GM21737 (cell line): ENCODE measurements around the gene CA5A.
A peak's percentile ranks its signal among the peaks of the same experiment; 100 is the strongest.
"Not testable (repeated sequence)": the region's sequence is repeated elsewhere in the genome, so short reads cannot be mapped to it uniquely, and the experiment has no call there.

Experiments
- ATAC-seq: cut with Tn5 transposase; IDR thresholded peaks from one replicate; pipeline ENCODE4 v1.9.1; 2021; ENCODE audit warnings: mild to moderate bottlenecking, moderate library complexity; ENCODE audit not compliant: unreplicated experiment

CA5A gene

DNA sequence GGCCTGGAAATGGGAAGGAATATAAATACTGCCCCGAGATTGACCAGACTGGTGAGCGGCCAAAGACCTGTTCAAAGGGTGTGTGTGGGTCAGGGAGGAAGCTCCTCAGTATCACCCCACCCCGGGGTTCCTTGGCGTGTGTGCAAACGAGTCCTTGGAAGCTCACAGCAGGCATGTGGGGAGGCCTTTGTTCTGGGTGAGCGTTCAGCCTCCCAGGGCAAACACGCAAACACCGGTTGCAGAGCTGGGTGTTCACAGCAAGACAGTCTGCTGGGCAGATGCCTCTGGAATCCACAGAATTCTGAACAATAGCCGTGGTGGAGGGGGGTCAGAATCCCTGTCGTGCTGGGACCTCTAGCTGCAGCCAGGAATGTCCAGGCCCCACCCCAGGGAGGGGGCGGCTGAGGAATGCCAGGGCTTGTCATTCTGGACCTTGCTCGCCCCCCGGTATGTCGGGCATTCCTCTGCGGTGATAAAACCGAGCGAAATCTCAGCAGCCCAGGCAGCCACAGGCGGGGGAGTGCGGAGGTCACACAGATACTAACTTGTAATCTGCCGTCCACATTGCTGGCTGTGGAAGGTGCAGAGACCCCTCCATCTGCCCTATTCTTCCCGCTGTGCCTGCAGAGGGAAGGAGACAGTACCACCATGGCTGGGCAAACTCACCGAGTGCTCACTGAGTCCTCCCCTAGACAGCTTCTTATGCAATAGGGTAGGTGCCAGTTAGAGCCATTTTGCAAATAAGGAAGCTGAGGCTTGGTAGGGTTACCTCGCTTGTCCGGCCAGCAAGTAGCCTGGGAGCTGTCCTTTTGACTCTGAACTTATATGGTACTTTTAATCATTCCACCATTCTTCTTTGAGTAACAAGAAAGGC lies 65.7 kb downstream of the CA5A start:
- not testable (repeated sequence) for ATAC-seq

DNA sequence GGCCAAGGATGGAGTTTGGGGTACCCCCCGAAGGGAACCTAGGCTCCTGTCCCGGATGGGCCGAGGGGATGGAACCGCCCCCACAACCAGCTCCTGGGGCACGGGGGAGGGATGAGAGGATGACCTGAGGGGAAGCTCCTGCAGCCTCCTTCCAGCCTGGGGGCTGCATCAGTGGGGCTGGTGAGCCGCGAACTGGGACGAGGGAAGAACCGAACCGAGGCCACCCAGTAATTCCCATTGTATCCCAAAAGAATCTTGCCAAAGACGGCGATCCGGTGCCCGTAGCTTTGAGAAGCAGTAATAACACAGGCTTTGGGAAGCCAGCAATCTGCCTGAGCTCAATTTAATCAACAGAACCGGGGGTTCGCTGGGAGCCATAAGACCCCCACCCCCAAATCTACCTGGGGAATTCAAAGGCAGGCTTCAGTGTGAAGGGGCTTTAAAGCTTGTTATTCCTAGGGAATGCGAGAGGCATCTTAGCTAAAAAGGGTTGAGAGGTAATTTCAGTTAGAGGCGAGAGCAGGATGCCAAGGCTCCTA lies 66.4 kb downstream of the CA5A start:
- ATAC-seq, result not testable (repeated sequence)

DNA sequence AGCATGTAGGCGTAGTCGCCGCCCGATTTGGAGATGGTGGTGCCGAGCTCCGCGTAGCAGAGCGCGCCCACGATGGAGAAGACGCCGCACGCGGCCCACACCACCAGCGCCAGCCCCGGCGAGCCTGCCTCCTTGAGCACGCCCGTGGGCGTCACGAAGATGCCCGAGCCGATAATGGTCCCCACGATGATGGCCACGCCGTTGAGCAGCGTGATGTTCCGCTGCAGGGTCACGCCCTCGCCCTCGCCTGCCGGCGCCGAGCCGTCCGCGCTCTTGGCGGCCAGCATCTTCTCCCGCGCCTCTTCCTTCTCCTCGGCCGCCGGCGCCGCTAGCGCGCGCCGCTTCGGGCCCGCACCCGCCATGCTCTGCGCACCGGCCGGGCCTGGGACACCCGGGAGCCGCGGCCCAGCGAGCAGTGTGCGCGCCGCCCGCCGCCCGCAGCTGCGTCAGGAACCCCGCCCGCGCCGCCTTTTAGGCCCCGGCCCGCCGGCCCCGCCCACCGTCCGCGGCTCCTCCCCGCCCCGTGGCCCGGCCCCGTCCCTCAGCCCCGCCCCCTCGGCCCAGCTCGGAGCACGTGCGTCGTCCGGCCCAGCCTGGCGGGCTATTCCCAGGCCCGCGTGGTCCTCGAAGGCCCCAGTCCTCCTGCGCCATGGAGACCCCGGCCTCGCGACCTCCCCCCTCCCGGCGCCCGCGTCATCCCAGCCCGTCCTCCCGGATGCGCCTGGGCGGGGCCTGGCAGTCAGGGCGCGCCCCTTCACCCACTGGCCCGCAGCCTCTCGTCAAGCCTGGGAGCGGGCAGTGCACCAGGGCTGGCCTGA lies 67.1 kb downstream of the CA5A start, which contains the start of gene SLC7A5:
Gene SLC7A5, minus strand, starts transcription at position 447 of the 818 bp plus-strand sequence. Its CDS starts 85 bp downstream, at position 362.
- peak; percentile 64 for ATAC-seq

DNA sequence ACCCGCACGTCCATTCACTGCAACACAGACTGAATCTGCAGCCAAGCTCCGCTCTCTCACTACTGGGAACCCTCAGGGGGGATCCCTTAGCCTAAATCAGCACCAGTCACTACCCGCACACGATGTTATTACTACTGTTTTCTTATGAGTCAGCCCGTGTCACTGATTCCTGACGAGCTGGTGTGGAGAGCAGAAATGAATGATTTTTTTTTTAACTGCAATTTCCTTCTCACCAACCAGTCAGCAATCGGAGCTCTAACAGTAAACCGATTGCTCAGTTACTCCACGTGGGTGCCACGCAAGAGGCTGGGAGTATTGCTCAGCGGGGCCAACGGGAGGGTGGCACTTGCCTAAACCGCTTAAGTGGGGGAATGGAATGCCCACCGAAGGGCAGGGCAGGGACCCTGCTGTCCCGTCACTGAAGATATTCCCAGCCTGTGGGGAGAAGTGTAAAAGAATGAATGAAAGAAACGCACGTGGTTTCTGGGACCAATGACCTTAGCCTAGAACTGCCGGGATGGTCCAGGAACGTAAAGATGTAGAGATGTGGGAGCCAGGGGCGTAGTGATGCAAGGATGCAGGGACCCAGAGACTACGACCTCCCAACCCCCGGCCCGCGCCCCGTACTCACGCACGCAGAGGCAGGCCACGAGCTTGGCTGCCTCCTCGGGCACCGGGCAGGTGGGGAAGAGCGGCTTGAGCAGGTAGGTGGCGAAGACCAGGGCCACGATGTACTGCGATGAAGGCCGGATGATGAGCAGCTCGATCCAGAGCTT lies 67.9 kb downstream of the CA5A start:
- ATAC-seq, result peak; percentile 13

DNA sequence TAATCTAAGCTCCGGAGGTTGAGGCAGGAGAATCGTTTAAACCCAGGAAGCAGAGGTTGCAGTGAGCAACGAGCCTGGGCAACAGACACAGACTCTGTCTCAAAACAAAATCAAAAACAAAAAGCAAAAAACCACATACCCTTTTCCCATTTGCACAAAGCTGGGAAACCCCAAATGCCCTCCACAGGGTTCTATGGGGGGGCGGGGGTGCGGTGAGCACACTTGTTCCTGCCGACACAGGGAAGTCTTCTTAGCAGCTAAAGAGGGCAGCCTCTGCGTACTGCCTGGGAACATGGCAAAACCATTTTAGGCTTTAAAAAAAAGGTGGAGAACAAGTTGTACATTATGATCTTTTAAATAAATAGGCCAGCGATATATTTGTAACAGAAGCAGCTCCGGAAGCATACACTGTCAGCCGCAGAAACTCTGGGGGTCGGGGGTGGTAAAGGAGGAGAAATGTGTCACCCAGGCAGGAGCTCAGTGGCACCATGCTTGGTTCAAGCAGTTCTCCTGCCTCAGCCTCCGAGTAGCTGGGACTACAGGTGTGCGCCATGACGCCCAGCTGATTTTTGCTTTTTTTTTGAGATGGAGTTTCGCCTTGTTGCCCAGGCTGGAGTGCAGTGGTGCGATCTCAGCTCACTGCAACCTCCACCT lies 70.3 kb downstream of the CA5A start:
- not testable (repeated sequence) for ATAC-seq

DNA sequence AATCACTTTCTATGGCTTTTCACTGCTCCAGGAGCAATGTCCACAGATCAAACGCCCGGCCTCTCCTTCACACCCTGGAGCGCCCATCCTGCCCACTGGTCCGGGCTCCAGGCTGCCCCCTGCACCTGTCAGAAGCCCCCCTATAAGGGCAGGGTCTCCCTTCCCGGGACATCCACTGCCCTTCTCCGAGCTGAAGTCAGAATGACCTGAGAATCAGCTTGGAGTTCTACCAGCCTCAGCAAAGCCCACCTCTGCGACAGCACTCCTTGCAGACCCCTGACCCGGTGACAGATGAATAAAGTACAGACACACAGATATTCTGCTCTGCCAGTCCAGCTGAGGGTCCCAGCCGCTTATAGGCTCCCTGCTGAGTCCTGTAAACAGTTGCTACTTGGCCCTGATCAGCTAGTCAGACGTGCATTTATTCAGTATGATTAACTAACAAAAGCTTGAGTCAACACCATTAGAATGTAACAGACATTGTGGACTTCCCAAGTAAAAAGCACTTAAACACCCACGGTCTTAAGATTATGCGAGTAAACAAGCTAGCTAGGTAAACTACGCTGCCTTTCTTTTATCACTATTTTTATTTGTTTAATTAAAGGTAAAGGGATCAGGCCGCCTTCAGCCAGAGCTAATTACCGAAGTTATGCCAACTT lies 71.9 kb downstream of the CA5A start:
- ATAC-seq, result no peak

DNA sequence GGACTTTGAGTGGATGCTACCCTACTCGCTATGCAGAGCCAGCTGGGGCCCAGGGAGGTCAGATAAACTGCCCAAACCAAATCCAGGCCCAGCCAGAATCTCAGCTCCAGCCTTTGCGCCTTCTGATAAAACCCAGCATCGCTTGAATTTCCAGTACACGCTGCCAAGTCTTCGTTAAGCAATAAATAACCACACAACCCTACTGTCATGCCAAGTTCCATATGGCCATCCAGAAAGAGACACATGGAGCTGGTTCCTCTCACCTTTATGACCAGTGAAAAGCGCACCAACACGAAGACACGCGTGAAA lies 73.0 kb downstream of the CA5A start:
- ATAC-seq, result not testable (repeated sequence)

DNA sequence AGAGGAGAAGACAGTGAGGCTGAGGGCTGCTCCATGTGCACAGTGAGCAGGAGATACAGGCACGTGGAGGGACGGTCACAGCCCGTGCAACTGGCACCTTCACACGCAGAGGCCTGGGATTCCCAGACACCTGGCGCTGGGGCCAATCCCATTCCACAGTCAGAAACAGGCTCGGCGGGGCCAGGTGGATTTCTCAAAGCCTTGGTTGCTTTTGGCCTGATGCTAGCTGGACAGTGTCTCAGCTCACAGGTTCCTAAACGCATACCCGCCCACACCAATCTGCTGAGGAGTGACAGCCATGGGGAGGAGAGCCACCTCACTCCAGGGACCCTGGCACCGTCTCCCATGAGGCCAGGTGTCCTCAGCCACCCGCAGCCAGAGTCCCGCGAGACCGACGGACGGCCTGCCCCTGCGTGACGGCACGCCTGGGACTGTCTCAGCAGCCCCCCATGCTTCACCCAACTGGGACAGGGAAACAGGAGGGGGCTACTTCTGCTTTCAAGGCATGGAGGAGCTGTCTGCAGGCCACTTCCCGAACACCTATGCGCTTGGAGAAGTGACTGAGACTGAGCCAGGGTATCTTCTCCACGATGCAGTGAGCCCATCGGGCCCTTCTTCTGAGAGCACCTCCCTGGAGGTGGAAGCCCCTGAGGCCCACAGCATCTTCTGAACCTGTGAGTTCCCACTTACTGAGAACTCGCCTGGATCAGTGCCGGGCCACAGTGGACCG lies 73.6 kb downstream of the CA5A start:
- ATAC-seq, result not testable (repeated sequence)

DNA sequence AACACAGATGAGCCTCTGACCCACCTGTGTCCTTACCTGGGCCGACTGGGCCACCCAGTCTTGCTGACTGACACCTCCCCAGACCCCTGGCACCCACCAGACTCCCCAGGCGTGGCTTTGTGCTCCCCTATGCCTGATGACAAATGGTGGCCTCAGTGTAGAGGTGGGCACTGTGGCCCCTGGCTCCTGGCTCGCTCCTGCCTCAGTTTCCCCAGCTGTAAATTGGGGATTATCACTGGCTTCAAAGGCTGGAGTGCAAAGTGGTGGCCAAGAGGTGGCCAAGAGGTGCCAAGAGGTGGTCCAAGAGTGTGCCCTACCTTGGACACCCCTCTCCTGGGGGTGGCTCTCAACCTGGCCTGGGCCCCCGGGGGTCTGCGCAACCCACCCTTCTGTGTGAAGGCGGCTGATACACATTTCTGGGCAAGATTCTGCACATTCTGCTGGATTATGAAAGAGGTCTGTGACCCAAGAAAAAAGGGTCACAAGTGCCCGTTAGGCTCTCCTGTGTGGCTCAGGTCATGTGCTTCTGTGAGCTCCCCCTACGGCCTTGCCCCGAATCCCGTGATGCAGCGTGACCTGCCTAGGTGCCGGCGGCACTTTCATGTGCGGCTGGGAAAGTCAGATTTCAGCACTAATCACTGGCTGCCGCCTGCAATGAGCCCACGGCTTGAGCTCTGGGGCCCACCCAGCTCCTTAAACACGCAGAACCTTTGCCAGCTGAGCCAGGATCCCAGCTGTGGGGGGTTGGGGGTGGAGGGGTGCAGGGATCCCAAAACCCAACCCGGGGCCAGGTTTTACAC lies 74.8 kb downstream of the CA5A start:
- not testable (repeated sequence) for ATAC-seq

DNA sequence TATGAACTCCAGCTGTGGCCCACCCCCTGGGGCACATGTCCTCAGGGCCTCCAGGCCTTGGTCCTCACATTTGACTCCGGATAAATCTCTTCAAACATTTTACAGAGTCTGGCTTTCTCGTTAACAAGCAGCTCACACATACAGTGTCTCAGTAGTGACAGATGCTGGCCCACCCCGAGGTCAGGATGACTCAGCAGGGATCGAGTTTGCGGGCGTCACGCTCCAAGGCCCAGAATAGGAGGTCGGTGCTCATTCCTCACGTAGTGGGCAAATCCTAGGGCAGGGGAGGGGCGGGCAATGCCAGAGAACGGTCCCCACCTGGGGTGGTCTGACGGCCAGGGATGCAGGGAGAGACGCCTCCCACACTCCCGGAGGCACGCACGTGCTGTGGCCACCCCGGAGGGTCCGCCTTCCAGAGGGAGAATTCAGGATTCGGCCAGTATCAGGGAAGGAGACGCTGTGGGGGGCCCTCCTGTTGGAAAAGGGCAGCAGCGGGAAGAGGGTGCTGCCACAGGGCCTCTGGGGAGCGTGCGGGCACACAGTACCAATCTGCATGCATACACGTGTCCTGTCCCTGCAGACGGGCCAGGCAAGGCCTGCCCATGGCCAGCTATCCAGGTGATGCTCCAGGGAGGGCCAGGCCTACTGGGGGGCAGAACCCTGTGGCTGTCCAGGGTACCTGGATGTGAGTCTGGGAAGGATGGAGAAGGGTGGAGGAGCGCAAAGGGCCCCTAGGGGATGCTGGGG lies 75.6 kb downstream of the CA5A start:
- no peak for ATAC-seq

DNA sequence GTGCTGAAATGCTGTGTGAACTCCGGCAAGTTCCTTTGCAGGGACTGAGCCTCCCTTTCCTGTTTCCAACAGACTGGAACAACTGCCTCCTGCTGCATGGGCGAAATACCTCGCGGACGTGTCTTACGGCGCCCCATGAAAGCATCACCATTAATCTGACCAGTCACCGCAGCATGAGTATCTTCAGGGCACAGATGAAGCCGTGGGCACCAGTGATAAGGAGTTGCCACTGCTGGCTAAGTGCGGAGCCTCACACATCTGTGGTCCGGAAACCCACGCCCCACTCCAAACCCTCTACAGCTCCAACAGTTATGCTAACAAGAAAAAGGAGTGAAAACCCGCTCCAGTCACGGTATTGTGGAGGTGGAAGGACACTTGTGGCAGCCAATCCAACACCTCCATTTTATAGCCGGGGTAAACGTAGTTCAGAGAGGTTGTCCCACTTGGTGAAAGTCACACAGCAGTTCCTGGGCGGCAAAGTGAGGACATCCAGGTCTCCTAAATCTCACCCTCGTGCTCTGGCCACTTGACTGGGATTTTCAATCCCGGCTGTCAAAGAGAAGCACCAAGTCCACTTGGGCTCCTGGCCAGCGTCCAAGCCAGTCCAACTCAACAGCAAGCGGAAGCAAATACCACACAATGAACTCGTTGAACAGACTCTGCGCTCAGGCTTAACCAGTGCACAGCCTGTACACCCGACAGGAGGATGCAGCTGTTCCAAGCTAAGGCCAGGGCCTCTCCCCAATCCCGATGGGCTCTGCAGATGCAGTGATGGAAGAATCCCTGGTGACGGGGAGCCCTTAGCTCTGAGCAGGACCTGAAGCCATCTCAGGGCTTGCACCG lies 78.0 kb downstream of the CA5A start:
- not testable (repeated sequence) for ATAC-seq

DNA sequence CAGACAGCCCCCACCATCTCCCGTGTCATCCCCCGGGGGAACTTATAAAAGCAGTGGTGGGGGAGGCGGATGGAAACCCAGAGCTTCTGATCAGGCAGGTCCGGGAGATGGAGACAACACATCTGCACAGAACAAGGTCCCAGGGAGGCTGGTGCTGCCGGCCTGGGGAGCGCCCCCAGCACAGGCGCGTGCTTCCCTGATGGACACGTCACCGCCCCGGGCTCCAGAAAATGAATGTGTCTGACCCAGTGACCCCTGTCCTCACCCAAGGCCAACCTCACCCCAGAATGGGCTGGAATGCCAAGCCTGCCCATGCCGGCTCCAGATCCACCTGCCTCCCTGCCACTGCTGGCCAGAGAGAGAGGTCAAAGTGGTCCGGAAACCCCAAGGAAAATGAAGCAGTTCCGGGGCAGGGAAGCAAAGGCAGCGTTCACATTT lies 79.5 kb downstream of the CA5A start:
- no peak for ATAC-seq

DNA sequence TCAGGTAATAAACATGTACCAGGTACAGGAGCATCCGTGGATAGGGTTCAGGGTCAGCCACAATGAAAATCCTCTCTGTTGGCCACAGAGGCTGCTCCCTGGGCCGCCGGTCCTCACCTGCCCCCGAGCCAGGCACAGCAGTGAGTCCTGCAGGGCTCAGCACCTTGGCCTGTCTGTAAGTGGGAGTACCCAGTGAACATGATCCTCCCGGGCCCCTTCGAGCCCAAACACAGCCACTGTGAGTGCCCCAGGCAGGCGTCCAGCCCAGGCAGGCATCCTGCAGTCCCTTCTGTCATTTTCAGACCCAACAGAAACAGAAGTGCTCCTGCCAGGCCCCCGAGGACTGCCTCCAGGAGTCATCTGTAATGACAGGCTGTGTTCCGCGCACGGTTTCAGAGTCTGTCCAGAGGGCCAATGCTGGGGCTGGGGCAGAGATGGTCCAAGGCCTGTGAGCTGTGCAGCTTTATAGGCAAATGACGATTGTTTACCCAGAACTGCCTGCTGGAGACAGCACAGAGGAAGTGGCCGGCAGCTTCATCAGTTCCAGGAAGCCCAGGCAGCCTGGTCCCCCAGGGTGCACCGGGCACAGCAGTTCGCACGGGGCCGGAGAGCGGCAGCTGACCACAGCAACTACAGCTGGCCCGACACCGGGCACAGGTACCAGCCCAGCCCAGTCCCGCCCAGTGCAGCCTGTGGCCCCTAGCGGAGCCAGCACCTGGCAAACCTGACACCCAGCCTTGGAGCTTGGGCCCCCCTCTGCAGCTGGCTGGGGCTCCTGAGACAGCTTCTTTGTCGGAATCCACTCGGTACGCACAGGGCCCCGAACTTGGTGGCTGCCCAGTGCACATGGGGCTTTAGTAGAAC lies 80.2 kb downstream of the CA5A start:
- no peak for ATAC-seq

DNA sequence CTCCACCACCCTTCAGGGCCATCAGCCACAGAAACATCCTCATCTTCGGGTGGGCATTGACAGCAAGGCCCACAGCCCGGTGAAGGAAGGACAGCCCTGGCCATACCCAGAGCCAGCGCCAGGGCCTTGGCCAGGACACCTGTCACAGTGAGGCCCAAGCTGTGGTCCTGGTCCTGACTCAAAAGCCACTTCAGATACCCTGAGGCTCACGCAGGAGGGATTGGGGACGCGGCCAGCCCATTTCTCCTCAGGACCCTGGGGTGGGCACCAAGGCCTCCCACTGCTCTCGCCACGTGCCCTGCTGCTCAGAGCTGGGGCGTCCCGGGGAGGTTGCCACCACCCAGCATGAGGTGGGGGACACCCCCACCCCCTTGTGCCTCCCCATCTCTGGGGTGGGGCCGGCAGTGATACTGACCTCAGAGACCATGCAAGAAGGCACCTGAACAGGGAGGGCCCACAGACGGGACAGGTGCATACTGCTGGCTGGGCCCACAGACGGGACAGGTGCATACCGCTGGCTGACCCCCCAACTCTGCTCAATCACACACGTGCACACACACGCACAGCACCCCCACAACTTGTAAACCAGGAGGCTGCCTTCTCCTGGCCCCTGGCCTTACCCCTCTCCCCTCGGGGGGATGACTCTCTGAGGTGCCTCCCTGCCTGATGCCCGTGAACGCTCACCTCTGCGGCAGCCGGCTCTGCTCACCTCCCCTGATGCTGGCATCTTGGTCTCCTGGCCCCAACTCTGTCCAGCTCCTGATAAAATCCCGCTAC lies 81.2 kb downstream of the CA5A start:
- no peak for ATAC-seq
